ENCODE results near the gene P3H2. TPM values are rescaled to one million over a fixed set of nuclear protein-coding genes. Genes with fewer than 3 reads are reported as not detected.
A peak's percentile ranks its signal among the peaks of the same experiment; 100 is the strongest.

P3H2 gene
- total RNA-seq, 2 donors from 2014 or later: 5.1 to 5.4 TPM

- H3K4me3 ChIP-seq: no peak overlapping the region
- DNase-seq (ENCODE audit: low spot score): no peak
- no peak overlapping the region for H3K27ac ChIP-seq
- no peaks in the 10 kb centered on the region for H3K9me3 ChIP-seq
- TF ChIP-seq, protein P1, sequence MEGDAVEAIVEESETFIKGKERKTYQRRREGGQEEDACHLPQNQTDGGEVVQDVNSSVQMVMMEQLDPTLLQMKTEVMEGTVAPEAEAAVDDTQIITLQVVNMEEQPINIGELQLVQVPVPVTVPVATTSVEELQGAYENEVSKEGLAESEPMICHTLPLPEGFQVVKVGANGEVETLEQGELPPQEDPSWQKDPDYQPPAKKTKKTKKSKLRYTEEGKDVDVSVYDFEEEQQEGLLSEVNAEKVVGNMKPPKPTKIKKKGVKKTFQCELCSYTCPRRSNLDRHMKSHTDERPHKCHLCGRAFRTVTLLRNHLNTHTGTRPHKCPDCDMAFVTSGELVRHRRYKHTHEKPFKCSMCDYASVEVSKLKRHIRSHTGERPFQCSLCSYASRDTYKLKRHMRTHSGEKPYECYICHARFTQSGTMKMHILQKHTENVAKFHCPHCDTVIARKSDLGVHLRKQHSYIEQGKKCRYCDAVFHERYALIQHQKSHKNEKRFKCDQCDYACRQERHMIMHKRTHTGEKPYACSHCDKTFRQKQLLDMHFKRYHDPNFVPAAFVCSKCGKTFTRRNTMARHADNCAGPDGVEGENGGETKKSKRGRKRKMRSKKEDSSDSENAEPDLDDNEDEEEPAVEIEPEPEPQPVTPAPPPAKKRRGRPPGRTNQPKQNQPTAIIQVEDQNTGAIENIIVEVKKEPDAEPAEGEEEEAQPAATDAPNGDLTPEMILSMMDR (IDR thresholded peaks at IDR 0.05): no peak
- no peaks in the 10 kb centered on the region for H3K27me3 ChIP-seq
- H3K4me1 ChIP-seq: peaks cover 0 to 7% of the 10 kb centered on the region in 2 donors
- no peaks in the 10 kb centered on the region for H3K36me3 ChIP-seq
Measured at GRCh38 chr3:190097617-190098016, 23.1 kb downstream of the P3H2 start.

DNA sequence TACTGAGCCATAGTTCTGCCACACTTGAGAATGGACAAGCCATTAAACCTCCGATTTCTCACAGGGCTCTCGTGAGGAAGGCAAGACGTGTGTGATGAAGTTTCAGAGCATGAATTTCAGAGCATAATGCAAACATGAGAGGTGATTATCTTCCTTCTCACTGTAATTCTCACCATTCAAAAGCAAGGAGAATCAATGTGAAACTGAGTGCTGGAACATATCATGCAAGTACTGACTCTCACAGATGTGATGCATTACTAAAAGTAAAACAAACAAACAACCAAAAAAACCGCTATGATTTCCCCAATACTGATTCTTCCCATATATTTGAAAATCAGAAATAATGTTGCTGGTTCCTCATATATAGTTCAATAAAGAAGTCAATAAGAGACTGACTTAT is 23.7 kb downstream of the P3H2 start:
- TF ChIP-seq, protein P1 (IDR thresholded peaks at IDR 0.05): no peak
- no peaks in the 10 kb centered on the region for H3K36me3 ChIP-seq
- no peak overlapping the region for H3K4me3 ChIP-seq
- H3K27ac ChIP-seq: no peak overlapping the region
- DNase-seq (ENCODE audit: low spot score): no peak
- no peaks in the 10 kb centered on the region for H3K27me3 ChIP-seq
- H3K4me1 ChIP-seq: peaks cover 0 to 11% of the 10 kb centered on the region in 2 donors
- no peaks in the 10 kb centered on the region for H3K9me3 ChIP-seq

DNA sequence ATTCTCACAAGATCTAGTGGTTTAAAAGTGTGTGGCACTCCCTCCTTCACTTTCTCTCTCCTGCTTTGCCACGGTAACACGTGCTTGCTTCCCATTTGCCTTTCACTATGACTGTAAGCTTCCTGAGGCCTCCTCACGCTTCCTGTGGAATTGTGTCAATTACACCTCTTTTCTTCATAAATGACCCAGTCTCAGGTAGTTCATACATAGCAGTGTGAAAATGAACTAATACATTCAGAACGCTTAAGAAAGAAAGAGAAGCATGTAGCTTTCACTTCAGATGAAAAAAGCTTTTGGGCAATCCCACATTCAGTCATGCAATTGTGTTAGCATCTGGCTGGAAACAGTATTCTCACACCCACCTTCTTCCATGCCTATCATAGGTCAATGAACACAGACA is 24.4 kb downstream of the P3H2 start:
- peaks cover 0 to 11% of the 10 kb centered on the region in 2 donors for H3K4me1 ChIP-seq
- DNase-seq (ENCODE audit: low spot score): no peak
- H3K9me3 ChIP-seq: no peaks in the 10 kb centered on the region
- no peak overlapping the region for H3K27ac ChIP-seq
- TF ChIP-seq, protein P1 (IDR thresholded peaks at IDR 0.05): no peak
- no peaks in the 10 kb centered on the region for H3K27me3 ChIP-seq
- H3K36me3 ChIP-seq: no peaks in the 10 kb centered on the region
- H3K4me3 ChIP-seq: no peak overlapping the region

- no peak for DNase-seq (ENCODE audit: low spot score)
- no peak overlapping the region for H3K4me3 ChIP-seq
- no peaks in the 10 kb centered on the region for H3K9me3 ChIP-seq
- no peak overlapping the region for H3K27ac ChIP-seq
- no peaks in the 10 kb centered on the region for H3K36me3 ChIP-seq
- peaks cover 0 to 11% of the 10 kb centered on the region in 2 donors for H3K4me1 ChIP-seq
- TF ChIP-seq, protein P1 (IDR thresholded peaks at IDR 0.05): no peak
- H3K27me3 ChIP-seq: no peaks in the 10 kb centered on the region
Measured at GRCh38 chr3:190094160-190094718, 26.5 kb downstream of the P3H2 start.

- Histone ChIP-seq H3K4me3 (no peak overlapping the region), H3K27ac (peak overlapping the region in 1 of 2 donors; percentile 31), H3K36me3 (no peaks in the 10 kb centered on the region), H3K27me3 (no peaks in the 10 kb centered on the region), H3K4me1 (peaks cover 0 to 11% of the 10 kb centered on the region in 2 donors), H3K9me3 (no peaks in the 10 kb centered on the region)
- no peak for DNase-seq (ENCODE audit: low spot score)
- TF ChIP-seq, protein P1 (IDR thresholded peaks at IDR 0.05): no peak
Measured at GRCh38 chr3:190092250-190092649, 28.4 kb downstream of the P3H2 start.

GRCh38 chr3:190089711-190090110 is 31.0 kb downstream of the P3H2 start:
- peaks cover 0 to 11% of the 10 kb centered on the region in 2 donors for H3K4me1 ChIP-seq
- H3K36me3 ChIP-seq: no peaks in the 10 kb centered on the region
- TF ChIP-seq, protein P1 (IDR thresholded peaks at IDR 0.05): no peak
- no peak for DNase-seq (ENCODE audit: low spot score)
- H3K27ac ChIP-seq: no peak overlapping the region
- H3K9me3 ChIP-seq: no peaks in the 10 kb centered on the region
- no peaks in the 10 kb centered on the region for H3K27me3 ChIP-seq
- no peak overlapping the region for H3K4me3 ChIP-seq

Data from right atrium auricular region (tissue), 2 donors.